DOHH2 (cell line): Measurements from ENCODE around the gene MYH11.
"Not testable (repeated sequence)": the region's sequence is repeated elsewhere in the genome, so short reads cannot be mapped to it uniquely, and the experiment has no call there.

Source experiments
- H3F3A ChIP-seq: fragments of 200-600 bp; sonication (generic), shearing (Covaris generic); 2 replicates; pipeline ENCODE4 v1.6.0; 2016; ENCODE audit warnings: antibody characterized with exemption, mild to moderate bottlenecking; ENCODE audit not compliant: control insufficient read depth, insufficient read depth
- H3K27ac ChIP-seq: fragments of 200-600 bp; sonication (generic); 2 replicates; pipeline ENCODE4 v1.5.1; 2014; ENCODE audit warnings: low read depth, mild to moderate bottlenecking, low read length, moderate library complexity
- H3K27me3 ChIP-seq: fragments of 200-600 bp; sonication (generic); 2 replicates; pipeline ENCODE4 v1.6.1; 2014; ENCODE audit warnings: mild to moderate bottlenecking, low read length, mixed read lengths; ENCODE audit not compliant: control insufficient read depth
- H3K36me3 ChIP-seq: fragments of 200-600 bp; sonication (generic); 2 replicates; pipeline ENCODE4 v1.6.1; 2014; ENCODE audit warnings: mild to moderate bottlenecking, low read length, moderate library complexity, mixed read lengths; ENCODE audit not compliant: control insufficient read depth
- H3K4me1 ChIP-seq: fragments of 200-600 bp; sonication (generic); 2 replicates; pipeline ENCODE4 v1.6.1; 2014; ENCODE audit warnings: mild to moderate bottlenecking, low read length, mixed read lengths; ENCODE audit not compliant: control insufficient read depth
- H3K4me2 ChIP-seq: fragments of 200-600 bp; sonication (generic); 2 replicates; pipeline ENCODE4 v1.6.0; 2014; ENCODE audit warnings: mild to moderate bottlenecking, low read length, moderate library complexity
- H3K4me3 ChIP-seq: fragments of 200-600 bp; sonication (generic); 2 replicates; pipeline ENCODE4 v1.5.1; 2014; ENCODE audit warnings: mild to moderate bottlenecking, low read length, mixed read lengths
- H3K79me2 ChIP-seq: fragments of 200-600 bp; sonication (generic); 2 replicates; pipeline ENCODE4 v1.6.1; 2014; ENCODE audit warnings: mild to moderate bottlenecking, low read length, mixed read lengths; ENCODE audit not compliant: control insufficient read depth
- H3K9me2 ChIP-seq: fragments of 200-600 bp; sonication (generic); replicated peaks from 2 replicates; pipeline ENCODE4 v1.6.1; 2014; ENCODE audit warnings: mild to moderate bottlenecking, low read length, mixed read lengths; ENCODE audit not compliant: control insufficient read depth
- H3K9me3 ChIP-seq: fragments of 200-600 bp; sonication (generic); 2 replicates; pipeline ENCODE4 v1.6.1; 2014; ENCODE audit warnings: antibody characterized with exemption, low read length, mixed read lengths; ENCODE audit not compliant: control insufficient read depth, insufficient read depth
- H4K20me1 ChIP-seq: fragments of 200-600 bp; sonication (generic); 2 replicates; pipeline ENCODE4 v1.6.0; 2014; ENCODE audit warnings: low read depth, mild to moderate bottlenecking, antibody characterized with exemption, low read length, moderate library complexity; ENCODE audit not compliant: control insufficient read depth, insufficient read depth
- EZH2phosphoT487 ChIP-seq: fragments of 200-600 bp; sonication (generic); IDR thresholded peaks from 2 replicates; pipeline ENCODE4 v1.6.1; 2017; ENCODE audit warnings: borderline replicate concordance, mild to moderate bottlenecking, antibody characterized with exemption, low read length, moderate library complexity, mixed read lengths
- TF ChIP-seq, protein P1 (sequence below): fragments of 200-600 bp; sonication (generic); IDR thresholded peaks from one replicate; pipeline ENCODE4 v1.5.1; 2014; ENCODE audit warnings: antibody characterized with exemption, mild to moderate bottlenecking, low read depth, low read length; ENCODE audit not compliant: poor library complexity, severe bottlenecking

Gene MYH11

DNA sequence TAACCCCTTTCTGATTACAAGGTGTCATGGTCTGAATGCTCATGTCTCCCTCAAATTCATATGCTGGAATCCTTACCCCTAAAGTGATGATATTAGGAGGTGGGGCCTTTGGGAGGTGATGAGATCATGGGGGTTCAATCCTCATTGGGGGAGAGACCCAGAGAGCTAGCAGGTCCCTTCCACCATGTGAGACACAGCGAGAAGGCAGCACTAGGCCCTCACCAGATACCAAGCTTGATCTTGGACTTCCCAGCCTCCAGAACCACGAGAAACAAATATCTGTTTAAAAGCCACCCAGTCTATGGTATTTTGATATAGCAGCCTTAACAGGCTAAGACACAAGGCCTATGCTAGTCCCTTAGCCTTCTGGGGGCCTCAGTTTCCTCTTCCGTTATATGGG is 45.9 kb downstream of the MYH11 start:
- Histone ChIP-seq H3K27ac (no peak overlapping the region), H3K4me2 (no peak overlapping the region), H3K9me3 (peaks cover 5% of the 10 kb centered on the region), H3K9me2 (no peaks in the 10 kb centered on the region), H3K36me3 (no peaks in the 10 kb centered on the region), H3K27me3 (0 out of 2 replicates have a peak, but pooled peaks cover 2% of the 10 kb centered on the region), H3K4me1 (no peaks in the 10 kb centered on the region), H4K20me1 (no peaks in the 10 kb centered on the region), H3F3A (no peaks in the 10 kb centered on the region), H3K79me2 (no peaks in the 10 kb centered on the region), H3K4me3 (no peak overlapping the region)
- TF ChIP-seq, protein P1, sequence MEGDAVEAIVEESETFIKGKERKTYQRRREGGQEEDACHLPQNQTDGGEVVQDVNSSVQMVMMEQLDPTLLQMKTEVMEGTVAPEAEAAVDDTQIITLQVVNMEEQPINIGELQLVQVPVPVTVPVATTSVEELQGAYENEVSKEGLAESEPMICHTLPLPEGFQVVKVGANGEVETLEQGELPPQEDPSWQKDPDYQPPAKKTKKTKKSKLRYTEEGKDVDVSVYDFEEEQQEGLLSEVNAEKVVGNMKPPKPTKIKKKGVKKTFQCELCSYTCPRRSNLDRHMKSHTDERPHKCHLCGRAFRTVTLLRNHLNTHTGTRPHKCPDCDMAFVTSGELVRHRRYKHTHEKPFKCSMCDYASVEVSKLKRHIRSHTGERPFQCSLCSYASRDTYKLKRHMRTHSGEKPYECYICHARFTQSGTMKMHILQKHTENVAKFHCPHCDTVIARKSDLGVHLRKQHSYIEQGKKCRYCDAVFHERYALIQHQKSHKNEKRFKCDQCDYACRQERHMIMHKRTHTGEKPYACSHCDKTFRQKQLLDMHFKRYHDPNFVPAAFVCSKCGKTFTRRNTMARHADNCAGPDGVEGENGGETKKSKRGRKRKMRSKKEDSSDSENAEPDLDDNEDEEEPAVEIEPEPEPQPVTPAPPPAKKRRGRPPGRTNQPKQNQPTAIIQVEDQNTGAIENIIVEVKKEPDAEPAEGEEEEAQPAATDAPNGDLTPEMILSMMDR = no peak
- no peak for TF ChIP-seq EZH2phosphoT487

DNA sequence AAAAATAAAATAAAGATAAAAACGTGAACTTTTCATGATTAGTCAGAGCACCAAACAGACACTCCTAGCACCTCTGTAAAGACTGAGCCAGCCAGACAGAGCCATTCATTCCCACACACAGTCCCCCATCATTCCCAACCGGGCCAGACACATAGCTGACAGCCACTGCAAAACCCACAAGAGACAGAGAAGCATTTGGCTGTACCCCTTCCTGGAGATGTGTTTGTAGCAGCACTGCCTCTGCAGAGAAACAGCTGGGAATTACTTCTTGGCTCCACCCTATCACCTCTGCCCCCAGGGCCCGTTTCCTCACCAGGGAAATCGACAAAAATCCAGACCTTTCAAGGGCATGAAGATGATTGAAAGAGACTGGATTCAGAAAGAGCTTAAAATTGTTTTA is 46.4 kb downstream of the MYH11 start:
- Histone ChIP-seq H3K27ac (no peak overlapping the region), H3K4me3 (no peak overlapping the region), H3K4me1 (no peaks in the 10 kb centered on the region), H4K20me1 (no peaks in the 10 kb centered on the region), H3F3A (no peaks in the 10 kb centered on the region), H3K36me3 (no peaks in the 10 kb centered on the region), H3K9me3 (peaks cover under 1% of the 10 kb centered on the region; the same call in 1 of the 2 replicates), H3K4me2 (no peak overlapping the region), H3K9me2 (no peaks in the 10 kb centered on the region), H3K79me2 (no peaks in the 10 kb centered on the region), H3K27me3 (0 out of 2 replicates have a peak, but pooled peaks cover 2% of the 10 kb centered on the region)
- no peak for TF ChIP-seq EZH2phosphoT487
- TF ChIP-seq, protein P1 = no peak

DNA sequence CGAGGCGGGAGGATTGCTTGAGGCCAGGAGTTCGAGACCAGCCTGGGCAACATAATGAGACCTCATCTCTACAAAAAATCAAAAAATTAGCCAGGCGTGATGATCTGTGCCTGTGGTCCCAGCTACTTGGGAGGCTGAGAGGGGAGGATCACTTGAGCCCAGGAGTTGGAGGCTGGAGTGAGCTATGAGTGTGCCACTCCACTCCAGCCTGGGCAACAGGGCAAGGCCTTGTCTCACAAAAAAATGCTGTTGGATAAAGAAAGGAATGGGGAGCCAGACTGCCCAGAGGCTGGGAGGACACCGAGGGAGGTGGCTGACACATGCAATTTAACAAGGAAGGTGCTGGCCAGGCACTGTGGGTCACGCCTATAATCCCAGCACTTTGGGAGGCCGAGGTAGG is 47.5 kb downstream of the MYH11 start:
- H3K4me3 ChIP-seq, H4K20me1 ChIP-seq, H3K9me3 ChIP-seq, H3K27me3 ChIP-seq, H3K79me2 ChIP-seq, H3K36me3 ChIP-seq, H3K4me2 ChIP-seq, H3K27ac ChIP-seq, H3K9me2 ChIP-seq, H3F3A ChIP-seq, H3K4me1 ChIP-seq: not testable (repeated sequence)

DNA sequence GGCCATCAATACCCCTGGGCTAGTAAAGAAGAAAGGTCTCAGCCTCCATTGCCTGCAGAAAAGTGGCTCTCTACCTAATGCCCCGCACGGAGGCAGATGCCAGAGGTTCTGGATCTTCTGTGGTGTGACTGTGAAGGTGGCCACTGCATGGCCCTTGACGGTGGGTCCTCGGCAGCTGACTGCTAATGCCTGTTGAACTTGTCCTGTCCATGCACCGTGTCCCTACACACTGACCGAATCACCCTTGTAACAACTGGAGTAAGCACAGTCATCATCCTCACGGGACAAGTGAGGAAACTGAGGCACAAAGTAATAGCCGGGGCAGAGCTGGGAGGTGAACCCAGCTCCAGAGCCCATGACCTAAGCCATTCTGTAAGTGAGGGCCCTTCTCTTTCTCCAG is 48.8 kb downstream of the MYH11 start:
- no peaks in the 10 kb centered on the region for H3F3A ChIP-seq
- no peaks in the 10 kb centered on the region for H3K79me2 ChIP-seq
- no peaks in the 10 kb centered on the region for H4K20me1 ChIP-seq
- no peaks in the 10 kb centered on the region for H3K36me3 ChIP-seq
- 0 out of 2 replicates have a peak, but pooled peaks cover 2% of the 10 kb centered on the region for H3K27me3 ChIP-seq
- no peak overlapping the region for H3K4me3 ChIP-seq
- no peak overlapping the region for H3K27ac ChIP-seq
- H3K9me3 ChIP-seq = no peaks in the 10 kb centered on the region
- no peaks in the 10 kb centered on the region for H3K9me2 ChIP-seq
- TF ChIP-seq EZH2phosphoT487 = no peak
- TF ChIP-seq, protein P1 = no peak
- no peak overlapping the region for H3K4me2 ChIP-seq
- no peaks in the 10 kb centered on the region for H3K4me1 ChIP-seq
